ENCODE results near the gene TATDN2. TPM values are rescaled to one million over a fixed set of nuclear protein-coding genes. Genes with fewer than 3 reads are reported as not detected.

TATDN2 gene
- total RNA-seq, 1 experiment from 2014 or later, result 6.7 TPM

GRCh38 chr3:10315771-10316344 lies 67.6 kb downstream of the TATDN2 start:
- no peak for DNase-seq (ENCODE audit: low spot score)

GRCh38 chr3:10317311-10317960 lies 69.2 kb downstream of the TATDN2 start:
- no peak for DNase-seq (ENCODE audit: low spot score)

- DNase-seq (ENCODE audit: low spot score), result no peak
These were observed 69.7 kb downstream of the TATDN2 start for GRCh38 chr3:10317961-10318350.

GRCh38 chr3:10319251-10319650 lies 71.0 kb downstream of the TATDN2 start:
- no peak for DNase-seq (ENCODE audit: low spot score)

GRCh38 chr3:10319804-10320203 lies 71.5 kb downstream of the TATDN2 start:
- no peak for DNase-seq (ENCODE audit: low spot score)

GRCh38 chr3:10320320-10320677 lies 72.0 kb downstream of the TATDN2 start:
- DNase-seq (ENCODE audit: low spot score), result no peak

GRCh38 chr3:10321630-10322351 lies 73.5 kb downstream of the TATDN2 start:
- DNase-seq (ENCODE audit: low spot score), result no peak

- DNase-seq (ENCODE audit: low spot score), result peak; percentile 5
These were observed 74.1 kb downstream of the TATDN2 start for GRCh38 chr3:10322352-10322710.

- no peak for DNase-seq (ENCODE audit: low spot score)
These were observed 79.3 kb downstream of the TATDN2 start for GRCh38 chr3:10327592-10327991.

GRCh38 chr3:10328460-10329071 lies 80.3 kb downstream of the TATDN2 start:
- DNase-seq (ENCODE audit: low spot score), result no peak

GRCh38 chr3:10329495-10330015 lies 81.3 kb downstream of the TATDN2 start:
- DNase-seq (ENCODE audit: low spot score), result no peak

GRCh38 chr3:10330319-10330718 lies 82.1 kb downstream of the TATDN2 start:
- no peak for DNase-seq (ENCODE audit: low spot score)

Small RNA genes within 50 kb of the gene (small RNA-seq; reads per million reads assigned to genes)
- gene MIR378B, result not detected
- gene RF02126, result not detected

Other genes with a start within 250 kb of the TATDN2 start
- 13.0 and 14.5 TPM in 2 replicates for gene FANCD2, start 222.0 kb upstream of the TATDN2 start, total RNA-seq (2014; rRNA removed; shearing (Covaris generic))
- gene FANCD2OS, start 140.2 kb upstream of the TATDN2 start, total RNA-seq (2014; rRNA removed; shearing (Covaris generic)), result not detected in 2 replicates
- 41.7 and 42.3 TPM in 2 replicates for gene BRK1, start 132.8 kb upstream of the TATDN2 start, total RNA-seq (2014; rRNA removed; shearing (Covaris generic))
- gene VHL, start 106.7 kb upstream of the TATDN2 start, total RNA-seq (2014; rRNA removed; shearing (Covaris generic)), result 24.8 and 27.4 TPM in 2 replicates
- gene IRAK2, start 83.5 kb upstream of the TATDN2 start, total RNA-seq (2014; rRNA removed; shearing (Covaris generic)), result 4.9 and 5.7 TPM in 2 replicates
- not detected in 2 replicates for gene GHRL, start 44.5 kb downstream of the TATDN2 start, total RNA-seq (2014; rRNA removed; shearing (Covaris generic))
- gene SEC13, start 72.7 kb downstream of the TATDN2 start, total RNA-seq (2014; rRNA removed; shearing (Covaris generic)), result 152 and 162 TPM in 2 replicates

All from HT-29 (cell line).